ENCODE data around the gene HAVCR2.
"Not testable (repeated sequence)": the region's sequence is repeated elsewhere in the genome, so short reads cannot be mapped to it uniquely, and the experiment has no call there.

HAVCR2 gene

GRCh38 chr5:157088342-157088990, 20.4 kb downstream of the HAVCR2 start:
- DNase-seq (ENCODE audit: low read depth, low spot score): no peak

GRCh38 chr5:157086751-157087359, 22.0 kb downstream of the HAVCR2 start:
- DNase-seq (ENCODE audit: low read depth, low spot score): no peak

DNA sequence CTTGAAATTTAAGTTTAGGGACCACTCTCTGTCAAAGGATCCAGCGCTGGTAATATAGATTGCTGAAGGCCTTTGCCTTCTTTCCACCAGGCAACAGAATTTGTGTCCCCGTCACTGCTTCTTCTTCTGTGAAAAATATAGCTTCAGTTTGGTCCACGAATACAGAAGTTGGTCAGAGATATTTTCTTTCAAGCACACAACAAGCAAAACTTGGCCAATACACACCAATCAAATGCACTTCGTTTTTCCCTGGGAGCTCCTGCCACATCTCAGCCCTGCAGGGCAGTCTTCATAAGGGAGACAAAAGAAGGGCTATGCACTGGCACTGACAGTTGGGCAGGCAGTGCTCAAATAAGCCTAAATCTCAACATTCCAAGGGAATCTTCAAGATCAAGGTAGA, 22.9 kb downstream of the HAVCR2 start:
- no peak for DNase-seq (ENCODE audit: low read depth, low spot score)

GRCh38 chr5:157080286-157080685, 28.6 kb downstream of the HAVCR2 start:
- no peak for DNase-seq (ENCODE audit: low read depth, low spot score)

DNA sequence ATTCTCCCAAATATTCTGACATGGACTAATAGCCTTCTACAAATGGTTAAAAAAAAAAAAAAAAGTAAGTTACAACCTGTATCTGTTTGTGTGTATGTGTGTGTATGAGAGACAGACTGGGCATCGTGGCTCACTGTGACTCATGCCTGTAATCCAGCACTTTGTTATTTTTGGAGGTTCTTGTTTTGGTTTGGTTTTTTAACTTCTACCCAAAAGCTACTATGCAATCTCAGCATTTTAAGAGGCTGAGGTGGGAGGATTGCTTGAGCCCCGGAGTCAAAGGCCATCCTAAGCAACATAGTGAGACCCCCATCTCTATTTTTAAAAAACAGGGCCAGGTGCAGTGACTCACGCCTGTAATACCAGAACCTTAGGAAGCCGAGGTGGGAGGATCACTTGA, 32.3 kb downstream of the HAVCR2 start:
- no peak for DNase-seq (ENCODE audit: low read depth, low spot score)

DNA sequence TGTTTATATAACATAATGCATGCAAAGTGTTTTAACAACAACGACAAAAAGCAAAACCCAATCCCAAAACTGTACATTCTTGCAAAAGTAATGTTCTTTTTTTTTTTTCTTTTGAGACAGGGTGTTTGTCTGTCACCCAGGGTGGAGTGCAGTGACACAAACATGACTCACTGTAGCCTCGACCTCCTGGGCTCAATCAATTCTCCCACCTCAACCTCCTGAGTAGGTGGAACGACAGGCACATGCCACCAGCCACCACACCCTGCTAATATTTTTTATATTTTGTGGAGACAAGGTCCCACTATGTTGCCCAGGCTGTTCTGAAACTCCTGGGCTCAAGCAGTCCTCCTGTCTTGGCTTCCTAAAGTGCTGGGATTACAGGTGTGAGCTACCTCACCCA, 36.3 kb downstream of the HAVCR2 start:
- no peak for DNase-seq (ENCODE audit: low read depth, low spot score)

DNA sequence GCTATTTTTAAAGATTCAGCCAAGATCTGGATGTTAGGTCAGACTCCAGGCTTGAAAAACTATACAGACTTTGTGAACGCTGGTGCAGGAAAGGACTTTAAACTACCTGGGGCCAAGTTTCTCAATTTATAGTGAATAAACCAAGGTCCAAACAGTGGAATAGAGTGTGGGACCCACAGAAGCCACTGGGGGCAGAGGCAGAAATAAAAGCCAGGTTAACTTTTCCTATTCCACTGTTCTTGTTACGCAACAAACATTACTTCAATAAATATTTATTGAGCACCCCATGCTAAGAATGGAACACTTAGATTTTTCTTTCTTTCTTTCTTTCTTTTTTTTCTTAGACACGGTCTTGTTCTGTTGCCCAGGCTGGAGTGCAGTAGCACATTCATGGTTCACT, 38.9 kb downstream of the HAVCR2 start:
- DNase-seq (ENCODE audit: low read depth, low spot score): no peak

GRCh38 chr5:157068785-157069184, 40.1 kb downstream of the HAVCR2 start:
- no peak for DNase-seq (ENCODE audit: low read depth, low spot score)

GRCh38 chr5:157068339-157068738, 40.5 kb downstream of the HAVCR2 start:
- no peak for DNase-seq (ENCODE audit: low read depth, low spot score)

DNA sequence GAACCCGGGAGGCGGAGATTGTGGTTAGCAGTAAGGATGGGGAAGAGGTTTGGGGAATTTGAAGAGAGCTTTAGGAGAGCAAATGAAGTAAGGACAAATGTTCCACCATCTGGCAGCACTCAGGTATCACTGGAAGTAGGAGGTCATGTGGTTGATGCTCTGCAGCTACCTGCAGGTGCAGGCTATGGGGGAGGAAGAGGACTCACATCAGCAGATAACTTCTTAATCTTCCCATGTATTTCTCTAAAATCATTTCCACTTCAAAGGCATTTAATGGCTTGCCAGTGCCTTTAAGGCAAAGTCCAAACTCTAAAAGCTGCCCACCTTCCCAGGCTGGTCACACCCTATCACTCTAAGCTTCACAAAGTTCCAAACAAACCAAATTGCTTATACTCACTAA, 41.8 kb downstream of the HAVCR2 start:
- DNase-seq (ENCODE audit: low read depth, low spot score): no peak

- DNase-seq (ENCODE audit: low read depth, low spot score): no peak
These were observed 42.8 kb downstream of the HAVCR2 start for GRCh38 chr5:157066080-157066479.

DNA sequence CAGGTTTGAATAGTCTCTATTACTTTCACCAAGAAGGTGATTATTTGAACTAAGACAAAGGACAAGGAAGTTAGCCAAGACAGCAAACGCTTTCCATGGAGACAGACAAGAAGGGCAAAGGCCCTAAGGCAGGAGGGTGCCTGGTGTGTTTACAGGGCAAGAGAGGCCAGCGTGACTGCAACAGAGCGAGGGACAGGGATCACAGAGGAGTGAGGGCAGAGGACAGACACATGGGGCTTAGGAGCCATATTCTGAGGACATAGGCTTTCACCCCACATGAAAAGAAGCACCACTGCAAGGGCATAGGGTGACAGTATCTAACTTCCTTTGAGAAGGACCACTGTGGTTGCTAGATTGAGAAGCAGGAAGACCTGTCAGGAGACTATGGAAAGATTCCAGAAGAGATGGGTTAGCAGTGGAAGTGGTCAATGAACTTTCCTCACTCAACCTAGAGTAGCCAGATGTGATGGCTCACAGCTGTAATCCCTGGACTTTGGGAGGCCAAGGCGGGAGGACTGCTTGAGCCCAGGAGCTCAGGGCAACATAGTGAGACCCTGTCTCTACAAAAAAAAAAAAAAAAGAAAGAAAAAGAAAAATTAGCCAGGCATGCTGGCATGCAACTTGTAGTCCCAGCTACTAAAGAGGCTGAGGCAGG, 44.9 kb downstream of the HAVCR2 start:
- DNase-seq (ENCODE audit: low read depth, low spot score): no peak

GRCh38 chr5:157059891-157060290, 49.0 kb downstream of the HAVCR2 start:
- DNase-seq (ENCODE audit: low read depth, low spot score): no peak

DNA sequence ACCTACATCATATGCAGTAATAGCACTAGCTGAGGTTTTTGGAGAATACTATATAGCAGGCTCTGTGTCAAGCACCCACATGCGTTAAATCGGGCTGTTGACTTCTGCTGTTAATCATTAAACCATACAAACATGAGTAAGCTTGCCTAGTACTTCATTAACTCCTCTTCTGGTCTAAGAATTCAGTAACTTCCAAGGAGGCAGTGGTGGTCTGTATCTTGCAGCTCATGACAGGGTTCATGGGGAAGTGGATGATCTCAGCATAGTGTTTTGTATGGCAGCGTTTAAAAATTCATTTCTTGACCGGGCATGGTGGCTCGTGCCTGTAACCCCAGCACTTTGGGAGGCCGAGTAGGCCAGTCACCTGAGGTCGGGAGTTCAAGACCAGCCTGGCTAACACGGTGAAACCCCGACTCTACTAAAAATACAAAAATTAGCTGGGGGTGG, 49.7 kb downstream of the HAVCR2 start, which contains the start of gene HAVCR1:
Gene HAVCR1, minus strand, starts transcription at position 24 of the 447 bp plus-strand sequence. CDS start 1,173 bp downstream, outside the sequence.
- no peak for DNase-seq (ENCODE audit: low read depth, low spot score)

GRCh38 chr5:157057459-157058370, 51.1 kb downstream of the HAVCR2 start:
- no peak for DNase-seq (ENCODE audit: low read depth, low spot score)

GRCh38 chr5:157056848-157057247, 52.0 kb downstream of the HAVCR2 start:
- not testable (repeated sequence) for DNase-seq (ENCODE audit: low read depth, low spot score)

- no peak for DNase-seq (ENCODE audit: low read depth, low spot score)
These were observed 57.1 kb downstream of the HAVCR2 start for GRCh38 chr5:157051604-157052245.

- DNase-seq (ENCODE audit: low read depth, low spot score): no peak
These were observed 58.8 kb downstream of the HAVCR2 start for GRCh38 chr5:157050050-157050449.

DNA sequence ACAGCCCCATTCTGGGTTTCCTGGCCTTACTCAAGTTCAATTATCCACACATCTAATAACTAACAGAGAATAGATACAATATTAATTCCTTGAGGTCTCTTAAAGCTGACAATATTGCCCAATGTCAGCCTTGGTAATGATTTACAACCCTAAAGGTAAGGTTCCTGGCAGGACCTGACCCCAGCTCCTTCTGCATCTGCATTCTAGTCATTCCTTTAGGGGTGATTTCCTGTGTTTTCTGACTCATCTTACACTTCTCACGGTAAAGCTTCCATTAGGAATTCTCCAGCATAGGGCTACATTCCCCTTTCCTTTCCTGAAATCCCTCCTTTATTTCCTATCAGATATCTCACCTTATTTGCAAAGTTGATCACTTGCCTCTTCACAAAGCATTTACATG, 59.2 kb downstream of the HAVCR2 start:
- DNase-seq (ENCODE audit: low read depth, low spot score): no peak

GRCh38 chr5:157047898-157048297, 60.9 kb downstream of the HAVCR2 start:
- DNase-seq (ENCODE audit: low read depth, low spot score): no peak

- DNase-seq (ENCODE audit: low read depth, low spot score): not testable (repeated sequence)
These were observed 61.8 kb downstream of the HAVCR2 start for GRCh38 chr5:157047016-157047415.
